ENCODE data around the gene CD79A.
A peak's percentile ranks its signal among the peaks of the same experiment; 100 is the strongest.

Gene CD79A

GRCh38 chr19:41876847-41877832 is at the start of gene CD79A:
TSS of gene CD79A (plus strand) at chr19:41877279. CDS start at chr19:41877305, 26 bp downstream.
- DNase-seq, result no peak

- DNase-seq, result no peak
Measured at GRCh38 chr19:41837981-41838708, 38.9 kb upstream of the CD79A start.

- DNase-seq, result no peak
Measured at GRCh38 chr19:41839211-41839610, 37.9 kb upstream of the CD79A start.

GRCh38 chr19:41843371-41843770 is 33.7 kb upstream of the CD79A start:
- no peak for DNase-seq

GRCh38 chr19:41844601-41845000 is 32.5 kb upstream of the CD79A start, which contains the start of gene LYPD4:
TSS of gene LYPD4 (minus strand) at chr19:41844683. CDS start at chr19:41839285, 5,398 bp downstream.
- DNase-seq, result no peak

- no peak for DNase-seq
Measured at GRCh38 chr19:41845001-41845050, 32.3 kb upstream of the CD79A start, which contains the start of gene DMRTC2. TSS of gene DMRTC2 (plus strand) at chr19:41845042. CDS start at chr19:41847429, 2,387 bp downstream.

- DNase-seq, result no peak
Measured at GRCh38 chr19:41845051-41845590, 32.0 kb upstream of the CD79A start.

GRCh38 chr19:41847351-41848105 is 29.6 kb upstream of the CD79A start:
- no peak for DNase-seq

- no peak for DNase-seq
Measured at GRCh38 chr19:41848666-41849065, 28.4 kb upstream of the CD79A start.

GRCh38 chr19:41849067-41849466 is 28.0 kb upstream of the CD79A start:
- DNase-seq, result no peak

- no peak for DNase-seq
Measured at GRCh38 chr19:41850381-41850780, 26.7 kb upstream of the CD79A start.

- DNase-seq, result no peak
Measured at GRCh38 chr19:41851456-41851855, 25.6 kb upstream of the CD79A start.

GRCh38 chr19:41853344-41853743 is 23.7 kb upstream of the CD79A start:
- no peak for DNase-seq

- no peak for DNase-seq
Measured at GRCh38 chr19:41853768-41854167, 23.3 kb upstream of the CD79A start.

GRCh38 chr19:41859213-41859617 is 17.9 kb upstream of the CD79A start:
- DNase-seq, result no peak

GRCh38 chr19:41859618-41860418 is 17.3 kb upstream of the CD79A start, which contains the start of gene RPS19:
TSS of gene RPS19 (plus strand) at chr19:41860255. CDS start at chr19:41860775, 520 bp downstream.
- peak; percentile 98 to 99 for DNase-seq

- no peak for DNase-seq
Measured at GRCh38 chr19:41860419-41861115, 16.5 kb upstream of the CD79A start.

GRCh38 chr19:41861116-41861768 is 15.8 kb upstream of the CD79A start:
- no peak for DNase-seq

- DNase-seq, result no peak
Measured at GRCh38 chr19:41861846-41862245, 15.2 kb upstream of the CD79A start.

- no peak for DNase-seq
Measured at GRCh38 chr19:41862445-41862986, 14.6 kb upstream of the CD79A start.

Measured in NCI-H446 (cell line).